NT2/D1 (cell line): ENCODE data around the gene FLVCR1.

Source experiments
- SUZ12 ChIP-seq: IDR thresholded peaks from 2 replicates; pipeline ENCODE4 v1.6.1; 2011; ENCODE audit not compliant: insufficient read length, insufficient read depth; ENCODE audit errors: extremely low read depth
- YY1 ChIP-seq: IDR thresholded peaks from 2 replicates; pipeline ENCODE4 v1.6.1; 2011; ENCODE audit not compliant: insufficient read length, insufficient read depth

GRCh38 chr1:212878418-212878817 lies 20.3 kb downstream of the FLVCR1 start:
- TF ChIP-seq YY1 (no peak), SUZ12 (no peak)
